Nucleus accumbens (tissue), 56 donors: ENCODE data around the gene DNM2.
"Not testable (repeated sequence)": the region's sequence is repeated elsewhere in the genome, so short reads cannot be mapped to it uniquely, and the experiment has no call there.

Source experiments
- DNase-seq, 56 donors: peaks; one replicate each; lab custom pipeline; 2025; lab: John Stamatoyannopoulos, UW

DNM2 gene

DNA sequence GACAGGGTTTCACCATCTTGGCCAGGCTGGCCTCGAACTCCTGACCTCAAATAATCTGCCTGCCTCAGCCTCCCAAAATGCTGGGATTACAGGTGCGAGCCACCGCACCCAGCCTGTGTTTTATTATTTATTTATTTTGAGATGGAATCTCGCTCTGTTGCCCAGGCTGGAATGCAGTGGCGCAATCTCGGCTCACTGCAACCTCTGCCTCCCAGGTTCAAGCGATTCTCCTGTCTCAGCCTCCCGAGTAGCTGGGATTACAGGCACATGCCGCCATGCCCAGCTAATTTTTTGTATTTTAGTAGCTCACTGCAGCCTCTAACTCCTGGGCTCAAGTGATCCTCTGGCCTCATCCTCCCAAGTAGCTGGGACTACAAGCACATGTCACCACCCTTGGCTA lies 159.7 kb downstream of the DNM2 start:
- DNase-seq: not testable (repeated sequence)

DNA sequence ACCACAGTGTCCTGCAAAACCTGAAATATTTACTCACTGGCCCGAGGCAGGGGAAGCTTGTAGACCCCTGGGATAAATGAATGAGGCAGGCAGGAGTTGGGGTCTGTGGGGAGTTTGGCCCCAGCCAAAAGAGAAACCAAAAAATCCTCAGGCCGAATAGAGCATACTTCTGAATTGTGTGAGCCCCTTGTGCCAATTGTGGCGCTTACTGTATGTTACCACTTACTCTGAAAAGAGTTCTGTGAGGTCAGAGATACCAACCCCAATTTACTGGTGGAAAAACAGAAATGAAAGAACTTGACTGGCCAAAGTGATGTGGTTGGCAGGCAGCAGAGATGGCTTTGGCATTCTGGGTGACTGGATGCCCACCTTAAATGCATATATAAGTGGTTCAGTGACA lies 160.4 kb downstream of the DNM2 start:
- DNase-seq: no peak
